GM21717 (cell line): Measurements from ENCODE around the gene NECAB2.

ENCODE experiments used
- ATAC-seq: cut with Tn5 transposase; IDR thresholded peaks from one replicate; pipeline ENCODE4 v1.9.1; 2021; ENCODE audit warnings: mild to moderate bottlenecking, moderate library complexity; ENCODE audit not compliant: unreplicated experiment

Gene NECAB2

DNA sequence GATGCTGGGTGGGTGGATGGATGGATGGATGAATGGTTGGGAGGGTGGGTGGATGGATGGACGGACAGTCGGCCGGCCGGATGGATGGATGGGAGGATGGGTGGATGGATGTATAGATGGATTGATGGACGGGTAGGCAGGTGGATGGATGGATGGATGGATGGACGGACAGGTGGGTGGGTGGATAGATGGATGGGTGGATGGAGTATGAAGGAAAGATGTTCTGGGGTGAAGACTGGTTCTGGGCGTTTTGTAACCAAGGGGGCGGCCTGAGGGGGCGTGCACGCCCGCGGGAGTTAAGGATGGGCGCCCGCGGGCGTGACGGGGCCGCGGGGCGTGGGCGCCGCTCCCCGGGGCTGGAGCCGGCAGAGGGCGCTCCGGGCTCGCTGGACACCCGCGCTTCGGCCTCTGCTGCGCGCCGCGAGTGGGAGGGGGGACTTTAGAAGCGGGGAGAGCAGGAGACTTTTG, at the start of gene NECAB2:
NECAB2 (plus strand) TSS at position 407 of the 468 bp plus-strand sequence. CDS start 405 bp downstream, outside the sequence.
- no peak for ATAC-seq

GRCh38 chr16:83920894-83921491, 47.1 kb upstream of the NECAB2 start:
- no peak for ATAC-seq

DNA sequence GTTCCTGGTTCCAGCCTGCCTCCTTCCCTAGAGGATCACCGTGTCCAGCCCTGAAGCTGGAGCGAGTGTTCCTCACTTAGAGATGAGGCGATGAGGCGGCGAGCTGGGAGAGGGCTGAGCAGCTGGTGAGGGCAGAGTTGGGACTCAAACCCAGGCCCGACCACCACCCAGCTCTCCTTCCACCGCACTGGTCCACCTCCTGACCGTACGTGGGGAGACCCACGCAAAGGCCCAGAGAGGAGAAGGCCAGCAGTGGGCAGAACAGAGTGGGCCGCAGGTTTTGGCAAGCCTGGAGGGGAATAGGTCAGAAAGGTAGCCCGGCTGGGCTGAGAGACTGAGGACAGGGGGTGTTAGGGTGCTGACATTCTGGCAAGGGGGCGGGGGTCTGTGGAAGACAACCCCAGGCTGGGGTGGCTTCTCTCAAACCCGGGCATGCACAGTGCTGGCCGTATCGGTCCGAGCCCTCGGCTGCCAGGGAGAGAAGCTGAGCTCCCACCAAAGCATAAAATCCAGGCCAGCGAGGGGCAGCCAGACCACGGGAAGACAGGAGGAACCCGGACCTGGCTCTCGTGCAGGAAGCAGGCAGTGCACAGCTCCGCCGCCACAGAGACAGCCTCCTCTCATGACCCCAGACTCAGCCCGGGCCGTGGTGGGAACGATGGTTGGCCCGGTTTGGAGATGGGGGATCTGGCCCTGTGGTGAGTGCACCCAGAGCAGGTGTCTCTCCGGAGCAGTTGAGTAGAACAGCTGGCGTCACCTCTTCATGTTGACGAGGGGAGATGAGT, 44.3 kb upstream of the NECAB2 start:
- no peak for ATAC-seq

GRCh38 chr16:83924686-83925085, 43.4 kb upstream of the NECAB2 start:
- no peak for ATAC-seq

DNA sequence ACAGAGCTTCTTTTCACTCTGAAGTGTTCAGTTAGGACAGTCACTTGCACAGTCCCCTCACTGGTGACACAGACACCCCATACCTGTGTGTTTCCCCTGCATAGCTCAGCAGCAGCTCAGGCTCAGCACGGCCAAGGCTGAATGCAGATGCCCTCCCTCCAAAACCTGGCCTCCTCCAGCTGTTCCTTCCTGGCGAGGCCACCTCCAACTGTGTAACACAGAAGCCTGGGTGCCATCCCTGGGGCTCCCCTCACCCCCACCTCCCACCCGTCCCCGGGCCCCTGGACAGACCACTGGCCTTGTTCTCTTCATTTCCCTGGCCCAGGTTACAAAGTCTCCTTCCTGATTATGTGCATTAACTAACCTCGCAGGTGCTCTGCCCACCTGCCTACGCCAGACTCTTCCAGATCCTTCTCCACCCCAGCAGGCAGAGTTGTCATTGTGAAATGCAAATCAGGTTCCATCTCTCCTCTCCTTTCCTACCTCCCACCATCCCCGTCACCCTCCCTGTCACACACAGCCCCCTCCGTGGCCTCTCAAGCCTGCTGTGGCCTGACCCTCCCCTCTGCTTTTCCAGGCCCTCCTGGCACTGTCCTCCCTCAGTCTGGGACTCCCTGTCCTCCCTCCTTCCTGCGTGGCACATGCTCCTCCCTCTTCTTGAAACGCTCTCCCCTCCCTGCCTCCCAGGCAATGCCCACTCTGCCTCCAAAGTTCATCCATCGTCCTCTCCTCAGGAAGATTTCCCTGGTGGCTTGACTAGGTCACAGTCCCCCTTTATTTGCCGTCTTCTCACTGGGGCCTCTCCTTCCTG, 42.7 kb upstream of the NECAB2 start:
- ATAC-seq, result no peak

GRCh38 chr16:83925957-83926725, 41.9 kb upstream of the NECAB2 start:
- ATAC-seq, result no peak

GRCh38 chr16:83926726-83927397, 41.2 kb upstream of the NECAB2 start:
- peak; percentile 52 for ATAC-seq

- ATAC-seq, result no peak
These were observed 39.5 kb upstream of the NECAB2 start for GRCh38 chr16:83928341-83929055.

GRCh38 chr16:83929811-83930555, 38.1 kb upstream of the NECAB2 start:
- ATAC-seq, result no peak

DNA sequence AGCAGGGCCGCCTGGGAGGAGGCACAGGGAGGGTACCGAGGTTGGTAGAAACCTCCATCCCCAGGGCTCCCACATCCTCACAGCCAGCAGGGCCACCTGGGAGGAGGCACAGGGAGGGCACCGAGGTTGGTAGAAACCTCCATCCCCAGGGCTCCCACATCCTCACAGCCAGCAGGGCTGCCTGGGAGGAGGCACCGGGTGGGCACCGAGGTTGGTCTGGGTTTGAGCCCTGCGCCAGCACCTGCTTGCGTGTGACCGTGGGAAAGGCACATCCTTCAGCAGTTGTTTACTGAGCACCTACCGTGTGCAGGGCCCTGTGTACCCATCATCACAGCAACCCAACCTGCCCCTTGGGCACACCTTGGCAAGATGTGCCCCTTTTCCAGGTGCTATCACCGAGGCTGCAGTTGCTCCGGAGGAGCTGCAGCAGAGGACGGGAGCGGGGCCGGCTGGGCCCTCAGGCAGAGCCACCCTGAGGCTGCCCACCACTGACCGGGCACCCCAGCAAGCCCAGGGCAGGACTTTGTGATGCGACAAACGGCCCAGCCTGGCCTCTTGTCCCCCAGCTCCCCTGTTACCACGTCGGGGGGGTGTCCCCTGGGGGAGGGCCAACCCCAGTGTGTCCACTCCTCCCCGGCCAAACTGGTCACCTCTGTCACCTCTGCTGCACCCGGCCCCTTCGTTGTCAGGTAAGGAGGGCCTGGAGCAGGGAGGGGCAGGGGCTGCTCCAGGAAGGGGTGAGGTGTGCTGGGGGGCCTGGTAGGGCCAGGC, 37.1 kb upstream of the NECAB2 start:
- no peak for ATAC-seq

GRCh38 chr16:83931556-83931955, 36.5 kb upstream of the NECAB2 start:
- ATAC-seq, result no peak

DNA sequence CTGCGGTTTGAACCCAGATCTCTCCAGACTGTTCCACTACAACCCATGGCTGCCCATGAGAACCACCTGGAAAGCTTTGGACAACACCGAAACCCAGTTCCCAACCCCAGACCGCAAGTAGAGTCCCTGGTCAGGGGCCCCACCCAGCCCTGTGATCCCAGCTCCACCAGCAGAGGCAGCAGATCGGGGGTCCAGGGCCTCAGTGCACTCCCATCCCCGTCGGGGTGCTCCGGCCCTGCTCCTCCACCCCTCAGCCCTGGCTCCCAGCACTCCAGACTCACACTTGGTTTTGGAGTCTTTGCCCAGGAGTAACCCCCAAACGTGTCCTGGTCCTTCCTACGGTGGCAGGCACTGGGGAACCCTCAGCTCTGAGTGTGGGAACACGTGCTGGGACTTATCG, 35.7 kb upstream of the NECAB2 start:
- no peak for ATAC-seq

- no peak for ATAC-seq
These were observed 34.9 kb upstream of the NECAB2 start for GRCh38 chr16:83932955-83933673.

- ATAC-seq, result no peak
These were observed 34.0 kb upstream of the NECAB2 start for GRCh38 chr16:83933885-83934683.

DNA sequence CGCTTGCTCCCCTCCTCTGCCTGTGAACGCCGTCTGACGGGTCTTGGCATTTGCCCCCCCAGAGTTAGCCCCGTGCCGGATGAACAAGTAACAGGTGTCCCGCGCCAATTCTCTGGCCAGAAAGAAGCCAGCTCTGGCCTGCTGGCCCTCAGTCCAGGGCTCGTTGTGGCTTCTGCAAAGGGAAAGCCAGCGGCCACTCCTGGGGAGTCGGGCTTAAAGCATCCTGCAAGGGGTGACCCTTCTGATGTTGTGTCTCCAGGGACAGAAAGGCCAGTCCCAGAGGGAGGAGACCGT, 33.4 kb upstream of the NECAB2 start:
- ATAC-seq, result no peak

- no peak for ATAC-seq
These were observed 32.8 kb upstream of the NECAB2 start for GRCh38 chr16:83935005-83935857.
